ENCODE results near the gene TPP1. TPM values are rescaled to one million over a fixed set of nuclear protein-coding genes. Genes with fewer than 3 reads are reported as not detected.

TPP1 gene
- total and polyA plus RNA-seq, 2 of the 13 experiments (the other 11 are each of a cell fraction or from before 2014, with no cell fraction given) = 13.9 to 74.6 TPM

GRCh38 chr11:6654281-6655019, 35.2 kb upstream of the TPP1 start (continued):
- TF ChIP-seq SSRP1 (CRISPR knock-in tag; IDR thresholded peaks at IDR 0.05) (no peak), FOSL2 (CRISPR knock-in tag; IDR thresholded peaks at IDR 0.05) (peak; percentile 46; the same call in 1 of the 2 replicates), ZNF260 (CRISPR knock-in tag; IDR thresholded peaks at IDR 0.05; ENCODE audit: borderline replicate concordance, low read depth) (no peak), MAF1 (CRISPR knock-in tag; IDR thresholded peaks at IDR 0.05; ENCODE audit: borderline replicate concordance) (no peak), ZKSCAN5 (CRISPR knock-in tag; IDR thresholded peaks at IDR 0.05) (no peak), ZNF652 (CRISPR knock-in tag; IDR thresholded peaks at IDR 0.05; ENCODE audit: borderline replicate concordance, low read depth) (no peak), ZNF737 (CRISPR knock-in tag; IDR thresholded peaks at IDR 0.05; ENCODE audit: borderline replicate concordance) (no peak), SYNCRIP (IDR thresholded peaks at IDR 0.05; ENCODE audit: insufficient read depth, low read depth, low read length) (no peak), ZNF572 (CRISPR knock-in tag; IDR thresholded peaks at IDR 0.05) (no peak), ONECUT2 (CRISPR knock-in tag; IDR thresholded peaks at IDR 0.05) (no peak), ZZZ3 (CRISPR knock-in tag; IDR thresholded peaks at IDR 0.05; ENCODE audit: borderline replicate concordance) (no peak), ZNF646 (CRISPR knock-in tag; IDR thresholded peaks at IDR 0.05) (peak; percentile 43; the same call in 1 of the 2 replicates), SMAD1 (CRISPR knock-in tag; IDR thresholded peaks at IDR 0.05; ENCODE audit: borderline replicate concordance, low read depth) (no peak), IRF2 (CRISPR knock-in tag; IDR thresholded peaks at IDR 0.05) (no peak), ZFP41 (CRISPR knock-in tag; IDR thresholded peaks at IDR 0.05; ENCODE audit: borderline replicate concordance) (no peak), TCF7 (IDR thresholded peaks at IDR 0.05; ENCODE audit: low read depth) (no peak), SP140L (CRISPR knock-in tag; IDR thresholded peaks at IDR 0.05; ENCODE audit: borderline replicate concordance) (no peak), JUNB (CRISPR knock-in tag; IDR thresholded peaks at IDR 0.05; ENCODE audit: borderline replicate concordance) (no peak), ZBTB1 (CRISPR knock-in tag; IDR thresholded peaks at IDR 0.05; ENCODE audit: borderline replicate concordance) (no peak), ZNF333 (CRISPR knock-in tag; IDR thresholded peaks at IDR 0.05; ENCODE audit: borderline replicate concordance) (no peak)
- TF ChIP-seq, protein P1, sequence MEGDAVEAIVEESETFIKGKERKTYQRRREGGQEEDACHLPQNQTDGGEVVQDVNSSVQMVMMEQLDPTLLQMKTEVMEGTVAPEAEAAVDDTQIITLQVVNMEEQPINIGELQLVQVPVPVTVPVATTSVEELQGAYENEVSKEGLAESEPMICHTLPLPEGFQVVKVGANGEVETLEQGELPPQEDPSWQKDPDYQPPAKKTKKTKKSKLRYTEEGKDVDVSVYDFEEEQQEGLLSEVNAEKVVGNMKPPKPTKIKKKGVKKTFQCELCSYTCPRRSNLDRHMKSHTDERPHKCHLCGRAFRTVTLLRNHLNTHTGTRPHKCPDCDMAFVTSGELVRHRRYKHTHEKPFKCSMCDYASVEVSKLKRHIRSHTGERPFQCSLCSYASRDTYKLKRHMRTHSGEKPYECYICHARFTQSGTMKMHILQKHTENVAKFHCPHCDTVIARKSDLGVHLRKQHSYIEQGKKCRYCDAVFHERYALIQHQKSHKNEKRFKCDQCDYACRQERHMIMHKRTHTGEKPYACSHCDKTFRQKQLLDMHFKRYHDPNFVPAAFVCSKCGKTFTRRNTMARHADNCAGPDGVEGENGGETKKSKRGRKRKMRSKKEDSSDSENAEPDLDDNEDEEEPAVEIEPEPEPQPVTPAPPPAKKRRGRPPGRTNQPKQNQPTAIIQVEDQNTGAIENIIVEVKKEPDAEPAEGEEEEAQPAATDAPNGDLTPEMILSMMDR (CRISPR knock-in tag; IDR thresholded peaks at IDR 0.05) = no peak
- TF ChIP-seq, protein P2, sequence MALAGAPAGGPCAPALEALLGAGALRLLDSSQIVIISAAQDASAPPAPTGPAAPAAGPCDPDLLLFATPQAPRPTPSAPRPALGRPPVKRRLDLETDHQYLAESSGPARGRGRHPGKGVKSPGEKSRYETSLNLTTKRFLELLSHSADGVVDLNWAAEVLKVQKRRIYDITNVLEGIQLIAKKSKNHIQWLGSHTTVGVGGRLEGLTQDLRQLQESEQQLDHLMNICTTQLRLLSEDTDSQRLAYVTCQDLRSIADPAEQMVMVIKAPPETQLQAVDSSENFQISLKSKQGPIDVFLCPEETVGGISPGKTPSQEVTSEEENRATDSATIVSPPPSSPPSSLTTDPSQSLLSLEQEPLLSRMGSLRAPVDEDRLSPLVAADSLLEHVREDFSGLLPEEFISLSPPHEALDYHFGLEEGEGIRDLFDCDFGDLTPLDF (CRISPR knock-in tag; IDR thresholded peaks at IDR 0.05) = no peak

Data from HepG2 (cell line).